ENCODE data around the gene KIAA0232.

KIAA0232 gene, protein sequence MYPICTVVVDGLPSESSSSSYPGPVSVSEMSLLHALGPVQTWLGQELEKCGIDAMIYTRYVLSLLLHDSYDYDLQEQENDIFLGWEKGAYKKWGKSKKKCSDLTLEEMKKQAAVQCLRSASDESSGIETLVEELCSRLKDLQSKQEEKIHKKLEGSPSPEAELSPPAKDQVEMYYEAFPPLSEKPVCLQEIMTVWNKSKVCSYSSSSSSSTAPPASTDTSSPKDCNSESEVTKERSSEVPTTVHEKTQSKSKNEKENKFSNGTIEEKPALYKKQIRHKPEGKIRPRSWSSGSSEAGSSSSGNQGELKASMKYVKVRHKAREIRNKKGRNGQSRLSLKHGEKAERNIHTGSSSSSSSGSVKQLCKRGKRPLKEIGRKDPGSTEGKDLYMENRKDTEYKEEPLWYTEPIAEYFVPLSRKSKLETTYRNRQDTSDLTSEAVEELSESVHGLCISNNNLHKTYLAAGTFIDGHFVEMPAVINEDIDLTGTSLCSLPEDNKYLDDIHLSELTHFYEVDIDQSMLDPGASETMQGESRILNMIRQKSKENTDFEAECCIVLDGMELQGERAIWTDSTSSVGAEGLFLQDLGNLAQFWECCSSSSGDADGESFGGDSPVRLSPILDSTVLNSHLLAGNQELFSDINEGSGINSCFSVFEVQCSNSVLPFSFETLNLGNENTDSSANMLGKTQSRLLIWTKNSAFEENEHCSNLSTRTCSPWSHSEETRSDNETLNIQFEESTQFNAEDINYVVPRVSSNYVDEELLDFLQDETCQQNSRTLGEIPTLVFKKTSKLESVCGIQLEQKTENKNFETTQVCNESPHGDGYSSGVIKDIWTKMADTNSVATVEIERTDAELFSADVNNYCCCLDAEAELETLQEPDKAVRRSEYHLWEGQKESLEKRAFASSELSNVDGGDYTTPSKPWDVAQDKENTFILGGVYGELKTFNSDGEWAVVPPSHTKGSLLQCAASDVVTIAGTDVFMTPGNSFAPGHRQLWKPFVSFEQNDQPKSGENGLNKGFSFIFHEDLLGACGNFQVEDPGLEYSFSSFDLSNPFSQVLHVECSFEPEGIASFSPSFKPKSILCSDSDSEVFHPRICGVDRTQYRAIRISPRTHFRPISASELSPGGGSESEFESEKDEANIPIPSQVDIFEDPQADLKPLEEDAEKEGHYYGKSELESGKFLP (N-terminal part only)

DNA sequence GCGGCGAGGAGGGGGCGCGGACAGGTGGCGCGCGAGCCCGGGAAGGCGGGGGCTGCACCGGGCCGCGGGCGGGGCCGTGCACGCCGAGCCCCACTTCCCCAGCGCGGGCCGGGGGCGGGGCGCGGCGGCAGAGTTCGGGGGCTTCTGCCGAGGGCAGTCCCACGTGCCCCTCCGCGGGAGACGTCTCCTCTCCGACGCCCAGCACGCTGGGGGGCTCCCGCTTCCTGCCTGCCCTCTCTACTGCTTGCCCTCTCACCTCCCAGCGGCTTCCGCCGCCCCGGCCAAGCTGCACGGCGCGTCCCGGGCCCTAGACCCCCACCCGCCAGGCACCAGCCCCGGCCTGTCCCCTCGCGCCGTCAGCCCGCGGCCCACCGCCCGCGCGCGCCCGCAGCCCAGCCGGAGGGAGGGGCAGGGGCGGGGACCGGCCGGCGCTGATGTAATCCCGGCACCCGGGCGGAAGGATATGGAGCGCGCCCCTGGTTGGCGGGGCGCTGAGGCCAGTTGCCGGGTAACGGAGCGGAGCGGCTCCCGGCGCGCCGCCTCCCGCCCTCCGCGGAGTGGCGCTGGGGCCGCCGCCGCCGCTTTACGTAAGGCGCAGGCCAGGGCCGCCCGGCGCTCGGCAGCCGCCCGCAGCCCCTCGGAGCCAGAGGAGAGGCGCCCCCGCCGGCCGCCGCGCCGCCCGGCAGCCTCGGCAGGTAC is at the start of gene KIAA0232:
Gene KIAA0232, plus strand, starts transcription at position 581 of the 699 bp plus-strand sequence. CDS start 41,727 bp downstream, outside the sequence.
- peak; percentile 94 for DNase-seq

DNA sequence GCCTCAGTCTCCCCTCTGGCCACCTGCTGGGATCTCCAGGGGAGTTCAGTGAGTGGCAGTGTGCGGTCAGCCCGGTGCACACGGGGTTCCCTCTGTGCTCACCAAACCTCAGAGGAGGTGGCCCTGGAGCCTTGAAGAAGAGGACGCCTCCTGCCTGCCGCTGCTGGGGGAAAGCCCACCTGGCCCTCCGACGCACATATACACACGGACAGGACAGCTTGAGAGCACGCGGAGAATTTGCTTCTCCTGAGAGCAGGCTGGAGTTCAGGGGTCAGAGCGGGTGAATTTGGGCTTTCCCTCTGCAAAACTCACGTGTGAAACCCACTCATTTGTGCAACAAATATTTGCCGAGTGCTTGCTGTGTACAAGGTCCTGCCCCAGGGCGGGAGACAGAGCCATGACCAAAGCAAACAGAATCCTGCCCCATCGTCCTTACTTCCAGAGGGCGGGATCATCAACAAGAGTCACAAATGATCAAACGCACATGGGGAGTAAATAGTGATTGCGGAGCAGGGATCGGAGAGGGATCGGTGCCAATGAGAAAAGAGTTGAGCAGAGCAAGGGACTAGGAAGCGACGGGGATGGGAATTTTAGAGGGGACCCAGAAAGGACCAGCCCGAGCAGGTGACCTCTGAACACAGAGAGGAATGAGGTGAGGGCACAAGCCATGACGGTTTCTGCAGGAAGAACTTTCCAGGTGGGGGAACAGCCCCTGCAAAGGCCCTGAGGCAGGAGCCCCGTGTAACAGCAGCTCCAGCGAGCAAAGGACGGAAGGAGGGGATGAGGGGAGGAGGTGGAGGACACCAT is 49.0 kb upstream of the KIAA0232 start:
- no peak for DNase-seq

DNA sequence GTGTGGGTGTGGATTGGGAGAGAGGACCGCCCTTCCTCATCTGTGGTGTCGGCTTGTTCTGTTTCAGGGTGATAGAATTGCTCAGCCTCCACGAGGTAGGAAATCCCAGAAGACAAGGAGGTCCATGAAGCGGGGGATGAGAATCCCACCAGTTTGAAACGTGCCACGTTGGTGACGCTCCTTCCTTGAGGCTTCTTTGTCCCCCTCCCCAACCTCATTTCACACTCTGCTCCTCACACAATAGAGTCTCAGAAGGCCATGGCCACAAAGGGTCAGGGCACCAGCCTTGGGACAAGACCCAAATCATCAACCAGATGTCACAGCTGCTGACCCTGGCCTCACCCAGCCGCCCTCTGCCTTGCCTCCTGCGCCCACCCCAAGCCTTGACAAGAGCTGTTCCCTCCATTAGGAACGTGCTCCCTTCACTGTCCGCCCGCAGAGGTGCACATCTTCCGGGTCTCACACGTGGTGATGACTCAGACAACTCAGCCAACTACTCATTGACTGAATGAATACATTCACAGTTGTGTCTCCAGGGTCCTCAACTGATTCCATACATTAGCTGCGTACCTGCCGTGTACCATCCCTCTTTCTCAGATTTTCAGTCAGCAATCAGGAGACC is 48.3 kb upstream of the KIAA0232 start:
- no peak for DNase-seq

DNA sequence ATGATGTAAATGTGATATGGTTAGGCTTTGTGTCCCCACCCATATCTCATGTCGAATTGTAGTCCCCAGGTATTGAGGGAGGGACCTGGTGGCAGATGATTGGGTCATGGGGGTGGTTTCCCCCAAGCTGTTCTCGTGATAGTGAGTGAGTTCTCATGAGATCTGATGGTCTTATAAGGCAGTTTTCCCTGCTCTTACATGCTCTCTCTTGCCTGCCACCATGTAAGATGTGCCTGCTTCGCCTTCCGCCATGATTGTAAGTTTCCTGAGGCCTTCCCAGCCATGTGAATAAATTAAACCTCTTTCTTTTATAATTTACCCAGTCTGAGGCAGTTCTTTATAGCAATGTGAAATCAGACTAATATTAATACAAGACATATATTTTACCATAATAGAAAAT is 42.6 kb upstream of the KIAA0232 start:
- no peak for DNase-seq

GRCh38 chr4:6740347-6740746 is 42.2 kb upstream of the KIAA0232 start:
- no peak for DNase-seq

GRCh38 chr4:6742507-6742906 is 40.0 kb upstream of the KIAA0232 start:
- no peak for DNase-seq

- DNase-seq, result no peak
These were observed 39.5 kb upstream of the KIAA0232 start for GRCh38 chr4:6742989-6743388.

- no peak for DNase-seq
These were observed 35.7 kb upstream of the KIAA0232 start for GRCh38 chr4:6746721-6747293.

- no peak for DNase-seq
These were observed 35.1 kb upstream of the KIAA0232 start for GRCh38 chr4:6747294-6748051.

DNA sequence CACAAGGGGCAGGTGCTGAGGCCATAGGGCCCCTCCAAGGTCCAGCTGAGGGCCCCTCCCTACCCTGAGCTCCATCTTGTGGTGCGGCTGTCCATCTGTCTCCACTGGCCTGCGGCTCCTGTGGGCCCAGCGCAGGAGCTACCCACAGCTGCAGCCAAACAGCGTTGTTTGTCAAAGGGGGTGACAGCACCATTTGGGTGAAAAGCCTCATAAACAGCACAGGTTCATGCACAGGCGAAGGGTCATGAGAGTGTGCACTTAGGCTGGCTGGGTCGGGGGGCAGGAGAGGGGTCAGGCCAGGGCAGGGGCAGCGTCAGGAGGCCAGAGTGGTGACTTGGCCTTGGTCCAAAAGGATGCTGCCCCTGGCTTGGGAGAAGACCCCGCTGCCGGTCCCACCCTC is 34.2 kb upstream of the KIAA0232 start:
- no peak for DNase-seq

GRCh38 chr4:6749340-6750171 is 33.0 kb upstream of the KIAA0232 start:
- DNase-seq, result no peak

GRCh38 chr4:6750286-6751221 is 32.0 kb upstream of the KIAA0232 start:
- DNase-seq, result no peak

DNA sequence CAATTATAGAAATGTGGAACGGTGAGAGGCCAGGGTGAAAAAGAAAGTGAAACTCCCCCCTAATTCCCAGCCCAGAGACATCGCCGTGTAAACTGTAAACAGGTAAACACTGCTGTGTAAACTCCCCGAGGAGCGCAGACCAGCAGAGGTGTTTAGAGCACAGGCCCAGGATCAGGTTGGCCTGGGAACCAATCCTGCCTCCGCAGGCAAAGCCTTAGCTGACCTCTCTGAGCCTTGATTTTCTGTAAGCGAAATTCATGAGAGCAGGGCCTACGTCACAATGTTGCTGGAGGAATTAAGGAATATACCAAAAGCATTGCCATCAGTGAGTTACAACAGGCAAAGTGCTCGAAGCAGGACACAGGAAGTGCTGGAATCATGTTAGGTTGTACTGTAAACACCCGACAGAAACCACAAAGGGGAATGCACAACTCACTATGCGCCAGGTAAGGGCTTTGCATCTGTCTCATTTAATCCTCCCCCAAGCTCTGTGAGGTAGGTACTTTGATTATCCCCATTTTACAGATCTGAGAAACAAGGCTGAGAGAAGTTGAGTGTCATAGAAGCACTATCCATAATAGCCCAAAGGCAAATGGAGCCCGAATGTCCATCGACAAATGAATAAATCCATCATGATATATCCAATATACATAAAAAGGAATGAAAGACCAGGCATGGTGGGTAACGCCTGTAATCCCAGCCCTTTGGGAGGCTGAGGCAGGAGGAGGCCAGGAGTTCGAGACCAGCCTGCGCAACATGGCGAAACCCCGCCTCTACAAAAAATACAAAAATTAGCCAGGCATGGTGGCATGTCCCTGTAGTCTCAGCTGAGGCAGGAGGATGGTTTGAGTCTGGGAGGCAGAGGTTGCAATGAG is 30.7 kb upstream of the KIAA0232 start:
- DNase-seq, result no peak

DNA sequence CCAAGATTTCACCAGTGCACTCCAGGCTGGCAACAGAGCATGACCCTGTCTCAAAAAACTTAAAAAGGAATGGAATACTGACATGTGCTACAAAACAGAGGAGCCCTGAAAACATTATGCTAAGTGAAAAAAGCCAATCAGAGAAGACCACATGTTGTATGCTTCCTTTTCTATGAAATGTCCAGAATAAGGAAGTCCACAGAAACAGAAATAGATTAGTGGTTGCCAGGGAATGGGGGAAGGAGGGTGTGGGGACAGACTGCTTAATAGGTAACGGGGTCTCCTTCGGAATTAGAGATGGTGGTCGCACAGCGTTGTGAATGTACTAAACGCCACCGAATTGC is 30.1 kb upstream of the KIAA0232 start:
- no peak for DNase-seq

DNA sequence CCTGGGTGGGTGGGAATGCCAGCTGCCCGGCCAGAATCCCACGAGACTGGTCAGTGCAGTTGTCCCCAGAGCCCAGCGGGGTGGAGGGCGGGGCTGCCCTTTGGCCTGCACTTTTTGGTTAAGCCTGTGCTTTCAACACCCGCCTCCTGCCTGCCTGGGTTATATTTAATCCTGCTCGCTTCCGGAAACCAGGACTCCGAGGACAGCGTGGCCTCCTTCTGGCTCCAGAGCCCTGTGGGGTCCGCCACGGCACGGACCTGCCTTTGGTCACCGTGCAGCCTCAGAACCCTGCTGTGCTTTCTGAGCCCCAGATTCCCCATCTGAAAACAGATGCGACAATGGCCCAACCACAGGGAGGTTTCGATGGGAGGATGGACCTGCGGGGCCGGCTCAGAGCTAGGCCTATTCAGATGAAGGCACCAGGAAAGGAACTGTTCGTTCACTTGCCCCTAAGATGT is 29.4 kb upstream of the KIAA0232 start:
- no peak for DNase-seq

GRCh38 chr4:6753891-6754290 is 28.6 kb upstream of the KIAA0232 start:
- DNase-seq, result no peak

Data from activated T-cell treated with anti-CD3 and anti-CD28 coated beads, Interleukin-2, amount 50 U/mL, for 1 hour (primary cell).